SU-DHL-6 (cell line): ENCODE results near the gene CRB2.

Experiments used
- CTCF ChIP-seq: fragments of 200-600 bp; sonication (generic); IDR thresholded peaks from one replicate; pipeline ENCODE4 v1.5.1; 2017; ENCODE audit warnings: antibody characterized with exemption, mild to moderate bottlenecking, low read length, moderate library complexity; ENCODE audit not compliant: insufficient read depth, poor library complexity, severe bottlenecking
- EZH2phosphoT487 ChIP-seq: fragments of 200-600 bp; sonication (generic), shearing (Covaris generic); conservative IDR thresholded peaks from 2 replicates; pipeline ENCODE4 v1.6.1; 2018; ENCODE audit warnings: mild to moderate bottlenecking, antibody characterized with exemption, low read length, moderate library complexity, mixed read lengths

DNA sequence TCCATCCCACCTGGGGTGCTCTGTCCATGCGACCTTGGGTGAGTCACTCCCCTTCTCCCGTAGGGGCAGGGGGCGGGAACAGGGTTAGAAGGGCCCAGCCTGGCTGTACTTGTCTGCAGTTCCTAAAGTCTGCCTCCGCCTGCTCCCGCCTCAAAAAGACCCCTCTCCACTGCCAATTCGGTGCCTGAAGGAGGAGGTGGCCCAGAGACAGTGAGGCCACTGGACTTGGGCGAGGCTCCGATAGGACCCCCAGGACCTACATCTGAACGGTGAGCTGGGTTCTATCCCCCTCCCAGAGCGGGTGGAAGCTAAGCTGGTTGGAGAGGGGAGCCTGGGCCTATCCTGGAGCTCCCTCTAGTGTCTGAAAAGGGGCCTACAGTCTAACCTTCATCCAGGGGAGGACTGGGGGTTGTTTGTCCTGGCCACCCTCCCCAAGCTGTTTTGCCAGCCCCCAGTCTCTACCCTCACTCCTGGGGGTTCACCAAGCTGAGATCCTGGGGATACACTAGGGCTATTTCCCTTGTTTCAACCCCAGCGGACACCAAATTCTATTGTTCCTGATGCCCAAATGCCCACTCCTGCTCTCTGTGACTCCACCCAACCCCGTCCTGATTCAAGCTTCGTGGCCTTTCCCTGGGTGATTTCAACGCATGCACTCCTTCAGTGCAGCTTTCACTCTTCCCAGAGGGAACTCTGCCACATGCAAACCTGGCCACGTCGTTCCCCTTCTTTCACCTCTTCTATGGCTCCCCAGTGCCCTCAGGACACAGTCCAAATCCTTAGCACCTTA is 6.1 kb upstream of the CRB2 start:
- peak; percentile 68 for TF ChIP-seq CTCF
- TF ChIP-seq EZH2phosphoT487 = no peak
